Stimulated activated CD8-positive, alpha-beta memory T cell treated with anti-CD3 and anti-CD28 coated beads, Interleukin-15, amount 100 ng/mL, for 48 hours (primary cell): ENCODE measurements around the gene CD163.
"Not testable (repeated sequence)": the region's sequence is repeated elsewhere in the genome, so short reads cannot be mapped to it uniquely, and the experiment has no call there.

Experiments used
- DNase-seq, 2 donors: peaks; one replicate each; pipeline ENCODE4 v3.0.0-alpha.2; 2020; ENCODE audit warnings: low read depth in 2 of 2

The CD163 gene

DNA sequence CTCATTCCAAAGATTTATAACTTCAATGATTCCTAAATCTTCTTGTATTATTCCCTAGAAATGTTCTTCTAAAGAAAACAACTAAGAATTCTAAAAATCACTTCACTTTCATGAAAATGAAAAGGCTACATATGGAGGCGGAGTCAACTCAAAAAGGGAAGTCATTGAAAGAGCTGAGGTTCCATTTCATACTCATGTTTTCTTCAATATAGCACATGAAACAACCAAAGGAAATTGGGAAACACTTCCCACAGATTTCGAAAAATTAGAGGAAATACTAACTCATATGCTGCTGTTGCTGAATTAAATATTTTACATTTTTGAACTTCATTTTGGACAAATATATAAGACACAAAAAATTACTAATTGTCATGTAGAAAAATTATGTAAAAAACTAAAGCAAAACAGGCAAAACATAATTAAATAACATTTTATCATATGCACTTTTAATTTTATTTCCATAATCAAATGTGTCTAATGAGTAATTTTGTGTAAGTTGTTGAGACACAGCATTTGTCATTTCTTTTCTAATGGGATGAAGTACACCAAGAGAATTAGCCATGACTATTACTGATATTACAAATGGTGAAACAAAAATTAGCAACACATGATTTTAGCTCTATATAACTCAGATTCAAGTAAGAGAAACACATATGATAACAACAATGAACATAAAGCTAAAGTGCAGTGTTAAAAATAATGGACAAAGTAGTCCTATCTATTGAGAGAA, at the start of gene CD163:
Gene CD163, minus strand, starts transcription at position 92 of the 730 bp plus-strand sequence. Its CDS starts 87 bp downstream, at position 5.
- DNase-seq = no peak

DNA sequence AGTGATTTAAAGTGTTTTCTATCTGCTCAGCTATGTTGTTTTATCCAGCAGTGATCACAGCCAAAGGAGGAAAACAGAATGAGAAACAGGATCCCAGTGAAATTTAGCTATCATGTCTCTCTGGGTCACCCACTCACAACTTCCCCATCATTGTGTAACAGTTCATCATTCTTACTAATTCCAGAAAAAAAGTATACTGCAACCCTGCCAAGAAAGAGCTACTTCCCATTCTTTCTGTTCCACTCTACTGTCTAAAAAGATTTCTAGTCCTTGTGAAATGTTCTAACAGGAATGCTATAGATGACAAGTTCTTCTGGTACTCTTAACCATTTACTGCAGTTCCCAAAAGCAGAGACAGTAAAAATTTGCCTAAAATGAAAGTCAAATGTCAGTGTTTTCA, 39.2 kb upstream of the CD163 start:
- DNase-seq = no peak

DNA sequence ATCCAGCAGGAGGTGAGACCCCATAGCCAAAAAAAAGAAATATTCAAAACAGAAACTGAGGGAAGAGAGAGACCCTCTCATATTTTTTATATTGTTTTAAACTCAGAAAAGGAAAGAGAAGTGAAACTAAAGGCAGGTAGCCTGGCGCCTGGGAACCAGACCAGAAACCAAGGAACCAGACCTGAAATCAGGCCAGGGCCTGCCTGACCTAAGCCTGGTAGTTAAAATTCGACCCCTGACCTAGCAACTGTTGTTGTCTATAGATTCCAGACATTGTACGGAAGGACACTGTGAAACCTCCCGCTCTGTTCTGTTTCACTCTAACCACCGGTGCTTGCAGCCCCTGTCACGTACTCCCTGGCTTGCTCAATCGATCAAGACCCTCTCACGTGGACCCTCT, 38.5 kb upstream of the CD163 start:
- no peak for DNase-seq

DNA sequence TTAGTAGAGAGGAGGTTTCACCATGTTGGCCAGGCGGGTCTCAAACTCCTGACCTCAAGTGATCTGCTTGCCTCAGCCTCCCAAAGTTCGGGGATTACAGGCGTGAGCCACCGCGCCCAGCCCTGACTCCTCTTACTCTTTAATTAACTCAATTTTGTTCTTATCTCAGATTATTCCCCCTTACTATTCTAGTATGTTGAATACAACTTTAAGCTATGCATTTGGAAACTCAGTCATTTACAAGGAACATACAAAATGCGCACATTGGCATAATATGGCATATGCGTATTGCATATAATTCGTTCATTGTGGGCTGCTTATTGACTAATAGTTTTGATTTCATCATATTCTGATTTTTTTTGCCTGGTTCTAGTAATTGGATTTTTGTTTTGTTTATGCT, 10.8 kb upstream of the CD163 start:
- no peak for DNase-seq

DNA sequence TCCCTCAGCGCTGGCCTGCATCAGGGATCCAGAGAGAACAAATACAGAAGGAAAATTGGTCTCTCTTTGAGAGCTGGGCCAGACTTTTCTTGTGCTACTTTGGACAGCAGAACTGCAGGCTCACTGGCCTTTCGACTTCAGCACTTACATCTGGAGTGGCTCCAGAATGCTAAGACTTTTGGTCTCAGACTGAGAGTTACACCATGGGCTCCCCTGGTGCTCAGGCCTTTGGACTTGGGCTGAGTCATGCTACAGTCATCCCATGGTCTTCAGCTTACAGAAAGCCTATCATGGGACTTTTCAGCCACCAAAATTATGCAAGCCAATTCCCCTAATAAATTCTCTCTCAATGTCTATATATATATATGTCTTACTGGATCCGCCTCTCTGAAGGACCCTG, 9.0 kb upstream of the CD163 start:
- DNase-seq = no peak

DNA sequence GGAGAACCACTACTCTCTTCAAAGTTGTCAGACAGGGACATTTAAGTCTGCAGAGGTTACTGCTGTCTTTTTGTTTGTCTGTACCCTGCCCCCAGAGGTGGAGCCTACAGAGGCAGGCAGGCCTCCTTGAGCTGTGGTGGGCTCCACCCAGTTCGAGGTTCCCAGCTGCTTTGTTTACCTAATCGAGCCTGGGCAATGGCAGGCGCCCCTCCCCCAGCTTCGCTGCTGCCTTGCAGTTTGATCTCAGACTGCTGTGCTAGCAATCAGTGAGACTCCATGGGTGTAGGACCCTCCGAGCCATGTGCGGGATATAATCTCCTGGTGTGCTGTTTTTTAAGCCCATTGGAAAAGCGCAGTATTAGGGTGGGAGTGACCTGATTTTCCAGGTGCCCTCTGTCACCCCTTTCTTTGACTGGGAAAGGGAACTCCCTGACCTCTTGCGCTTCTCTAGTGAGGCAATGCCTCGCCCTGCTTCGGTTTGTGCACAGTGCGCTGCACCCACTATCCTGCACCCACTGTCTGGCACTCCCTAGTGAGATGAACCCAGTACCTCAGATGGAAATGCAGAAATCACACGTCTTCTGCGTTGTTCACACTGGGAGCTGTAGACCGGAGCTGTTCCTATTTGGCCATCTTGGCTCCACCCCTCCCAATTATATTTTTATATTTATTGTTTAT, 6.4 kb upstream of the CD163 start:
- DNase-seq = not testable (repeated sequence)

DNA sequence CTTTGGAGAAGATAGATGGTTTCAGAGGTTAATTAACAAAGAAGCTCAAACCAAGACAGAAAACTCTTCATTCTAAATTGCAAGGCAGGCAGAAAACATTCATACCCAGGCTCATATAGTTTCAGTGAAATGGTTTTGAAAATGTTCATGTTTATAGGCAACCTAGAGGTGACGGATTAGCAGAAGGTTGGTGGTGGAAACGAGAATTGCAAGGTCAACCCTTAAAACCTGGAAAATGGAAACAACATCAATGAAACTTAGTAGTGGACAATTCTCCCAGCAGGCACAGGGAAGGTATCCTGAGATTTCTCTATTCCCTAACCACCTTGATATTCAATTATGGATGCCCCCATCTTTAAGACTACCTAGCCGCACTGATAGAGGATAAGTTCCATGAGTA, 965 bp downstream of the CD163 start:
- DNase-seq = no peak

DNA sequence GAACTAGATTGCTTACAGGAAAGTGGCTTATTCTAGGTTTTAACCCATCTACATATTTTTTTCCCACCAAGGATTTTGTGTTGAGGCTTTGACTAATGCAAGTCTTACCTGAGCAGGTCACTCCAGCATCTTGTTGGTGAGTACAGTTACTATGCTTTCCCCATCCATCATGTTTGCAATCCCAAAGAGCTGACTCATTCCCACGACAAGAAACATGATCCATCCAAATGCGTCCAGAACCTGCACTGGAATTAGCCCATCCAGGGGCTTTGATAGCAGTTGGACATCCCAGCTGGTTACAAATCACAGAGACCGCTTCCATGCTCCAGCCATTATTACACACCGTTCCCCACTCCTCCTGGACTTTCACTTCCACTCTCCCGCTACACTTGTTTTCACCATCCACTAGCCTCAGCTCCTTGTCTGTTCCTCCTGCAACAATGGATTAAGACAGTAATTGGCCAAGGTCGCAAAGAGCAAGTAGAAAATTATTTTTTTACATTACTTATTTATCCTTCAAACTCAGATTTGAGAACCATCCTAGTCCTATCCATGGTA, 2.5 kb downstream of the CD163 start:
- DNase-seq = no peak

DNA sequence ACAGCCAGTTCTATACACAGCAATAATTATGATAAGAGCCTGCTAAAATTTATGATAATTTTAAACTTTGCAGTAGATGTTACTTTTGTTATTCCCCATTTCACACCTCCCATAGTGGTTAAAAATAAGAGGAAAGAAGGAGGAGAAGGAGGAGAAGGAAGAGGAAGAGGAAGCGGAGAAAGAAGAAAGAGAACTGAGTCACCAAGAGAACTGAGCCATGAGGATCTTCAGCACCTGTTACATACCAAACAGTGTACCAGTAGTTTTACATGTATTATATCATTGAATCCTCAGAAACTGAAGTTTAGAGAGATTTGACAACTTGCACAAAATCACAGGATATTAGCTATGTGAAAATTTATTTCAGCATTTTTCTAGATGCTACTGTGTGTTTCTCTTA, 3.9 kb downstream of the CD163 start:
- no peak for DNase-seq

DNA sequence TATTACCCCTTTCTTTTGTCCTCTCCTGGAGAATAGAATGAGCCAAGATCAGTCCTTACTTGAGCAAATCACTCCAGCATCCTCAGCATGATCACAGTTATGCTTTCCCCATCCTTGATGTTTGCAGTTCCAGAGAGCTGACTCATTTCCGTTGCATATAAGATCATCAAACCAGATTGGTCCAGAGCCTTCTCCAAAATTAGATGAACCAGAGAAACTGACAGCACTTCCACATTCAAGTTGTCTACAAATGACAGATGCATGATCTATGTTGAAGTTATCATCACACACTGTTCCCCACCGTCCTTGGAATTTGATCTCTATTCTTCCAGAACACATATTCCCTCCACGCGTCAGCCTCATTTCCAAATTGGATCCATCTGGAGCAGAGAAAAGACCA, 4.8 kb downstream of the CD163 start:
- DNase-seq = no peak

DNA sequence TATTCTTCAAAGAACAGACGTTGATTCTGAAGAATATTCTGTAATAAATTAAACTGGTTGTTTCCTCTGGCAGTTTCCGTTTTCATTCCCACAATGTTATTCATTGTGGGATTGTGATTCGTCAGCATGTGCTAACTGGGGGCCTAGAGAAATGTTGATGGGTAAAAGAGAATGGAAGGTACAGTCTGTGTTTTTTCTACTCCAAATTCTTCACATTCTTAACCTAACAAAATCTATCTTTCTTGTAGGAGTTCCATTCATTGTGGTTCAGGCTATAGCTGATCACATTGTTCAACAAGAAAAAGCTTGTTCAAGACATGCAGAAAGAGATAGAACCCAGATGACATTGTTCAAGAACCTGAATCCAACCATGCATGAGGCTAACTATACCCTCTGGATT, 5.9 kb downstream of the CD163 start:
- no peak for DNase-seq

DNA sequence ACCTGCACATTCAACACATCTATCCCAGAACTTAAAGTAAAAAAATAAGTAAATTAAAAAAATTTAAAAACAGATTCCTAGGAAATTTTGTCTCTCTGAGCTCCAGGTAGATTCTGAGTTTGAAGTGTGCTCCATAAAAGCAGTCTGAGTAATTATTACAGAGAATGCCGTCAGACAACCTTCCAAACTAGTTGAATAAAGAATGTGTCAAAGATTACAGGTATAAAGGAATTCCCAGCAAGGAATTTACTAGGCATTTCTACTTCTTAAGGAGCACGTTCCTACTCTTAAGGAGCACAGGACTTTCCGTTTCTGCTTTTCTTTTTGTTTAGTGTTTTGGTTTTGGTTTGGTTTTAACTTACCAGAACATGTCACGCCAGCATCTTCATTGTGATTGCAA, 7.1 kb downstream of the CD163 start:
- no peak for DNase-seq

DNA sequence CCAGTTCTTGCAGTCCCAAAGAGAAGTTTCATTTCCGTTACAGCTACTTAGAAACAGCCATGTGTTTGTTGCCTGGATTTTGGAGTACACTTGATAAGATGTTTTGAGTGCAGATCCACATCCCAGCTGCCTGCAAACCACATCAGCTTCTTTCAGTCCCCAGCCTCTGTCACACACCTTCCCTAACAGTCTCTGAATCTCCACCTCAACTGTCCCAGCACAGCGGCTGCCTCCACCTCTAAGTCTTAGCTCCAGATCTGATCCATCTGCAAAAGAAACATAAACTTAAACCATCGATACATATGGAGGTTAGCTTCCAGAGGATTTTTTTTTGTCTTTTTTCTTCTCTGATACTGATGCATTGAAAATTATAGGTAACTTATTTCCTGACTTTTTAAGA, 8.4 kb downstream of the CD163 start:
- no peak for DNase-seq

DNA sequence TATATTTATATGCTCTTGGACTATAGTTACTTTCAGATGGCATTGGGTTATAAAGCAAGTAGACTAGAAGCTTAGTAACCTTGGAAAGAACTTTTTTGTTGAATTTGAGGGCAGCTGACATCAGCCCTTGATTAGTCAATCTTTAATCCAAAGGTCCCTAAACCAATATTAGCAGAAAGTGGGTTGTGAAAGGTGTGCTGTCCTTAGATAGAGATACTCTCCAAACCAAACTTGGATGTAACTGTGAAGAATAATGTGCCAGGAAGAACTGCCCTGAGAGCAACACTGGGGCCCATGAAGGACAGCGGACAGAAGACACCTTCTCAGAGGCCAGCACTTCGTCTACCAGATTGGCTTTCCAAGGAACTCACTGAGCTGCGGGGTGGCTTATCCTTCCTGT, 10.6 kb downstream of the CD163 start:
- DNase-seq = no peak

DNA sequence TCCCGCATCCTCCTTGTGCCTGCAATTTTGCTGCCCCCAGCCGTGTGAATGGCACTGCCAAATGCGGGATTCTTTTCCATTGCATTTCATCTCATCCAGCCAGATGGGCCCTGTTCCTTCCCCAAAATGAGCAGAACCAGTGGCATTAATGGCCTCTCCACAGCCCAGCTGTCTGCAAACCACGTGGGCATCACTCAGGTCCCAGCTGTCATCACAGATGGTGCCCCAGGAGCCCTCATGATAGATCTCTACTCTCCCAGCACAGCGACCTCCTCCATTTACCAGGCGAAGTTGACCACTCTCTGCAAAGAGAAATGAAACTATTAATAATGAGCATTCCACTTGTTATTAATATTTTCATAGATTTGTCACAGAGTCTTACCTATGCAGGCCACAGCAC, 17.1 kb downstream of the CD163 start:
- DNase-seq = no peak

DNA sequence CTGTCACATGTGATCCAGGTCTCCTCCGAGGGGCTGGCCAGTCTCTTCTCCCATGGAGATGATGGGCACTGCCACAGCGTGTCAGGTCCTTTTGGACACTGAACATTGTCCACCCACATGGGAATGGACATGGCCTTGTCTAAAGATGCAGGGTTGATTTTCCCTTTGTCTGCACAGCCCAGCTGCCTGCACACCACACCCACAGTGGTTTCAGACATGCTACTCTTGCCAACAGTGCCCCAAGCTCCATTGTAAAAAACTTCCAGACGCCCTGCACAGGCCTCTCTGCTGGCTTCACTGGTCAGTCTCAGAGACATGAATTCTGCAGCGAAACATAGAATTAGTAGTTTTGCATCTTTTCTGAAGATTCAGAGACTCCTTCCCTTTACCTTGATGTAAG, 18.5 kb downstream of the CD163 start:
- no peak for DNase-seq

DNA sequence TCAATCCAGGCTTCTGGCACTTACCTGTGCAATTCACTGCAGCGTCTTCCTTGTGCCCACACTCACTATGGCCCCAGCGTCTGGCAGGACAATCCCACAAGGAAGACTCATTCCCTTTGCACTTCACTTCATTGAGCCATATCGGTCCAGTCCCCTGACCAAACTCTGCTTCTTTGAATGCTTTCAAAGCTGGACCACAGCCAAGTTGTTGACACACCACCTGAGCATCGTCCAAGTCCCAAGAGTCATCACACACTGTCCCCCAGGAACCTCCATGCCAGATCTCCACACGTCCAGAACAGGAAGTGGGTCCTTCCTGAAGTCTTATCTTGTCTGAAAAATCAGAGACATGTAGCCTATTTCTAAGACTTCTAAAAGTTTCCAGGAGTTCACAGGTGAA, 20.2 kb downstream of the CD163 start:
- no peak for DNase-seq

DNA sequence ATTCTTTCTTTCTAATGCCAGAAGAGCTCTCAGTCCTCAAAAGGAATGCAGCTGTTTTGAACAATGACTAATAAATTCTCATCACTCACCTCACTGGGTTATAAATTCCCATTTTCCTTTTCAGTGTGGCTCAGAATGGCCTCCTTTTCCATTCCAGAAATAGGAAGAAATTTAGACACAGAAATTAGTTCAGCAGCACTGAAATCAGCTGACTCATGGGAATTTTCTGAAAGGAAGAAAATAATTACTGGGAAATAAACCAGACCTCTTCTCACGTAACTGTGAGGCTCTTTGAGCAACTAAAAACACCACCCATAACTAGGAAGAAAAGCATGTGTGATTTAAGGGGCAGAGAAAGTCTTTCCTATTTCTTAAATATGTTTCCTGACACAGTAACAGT, 23.8 kb downstream of the CD163 start:
- no peak for DNase-seq

DNA sequence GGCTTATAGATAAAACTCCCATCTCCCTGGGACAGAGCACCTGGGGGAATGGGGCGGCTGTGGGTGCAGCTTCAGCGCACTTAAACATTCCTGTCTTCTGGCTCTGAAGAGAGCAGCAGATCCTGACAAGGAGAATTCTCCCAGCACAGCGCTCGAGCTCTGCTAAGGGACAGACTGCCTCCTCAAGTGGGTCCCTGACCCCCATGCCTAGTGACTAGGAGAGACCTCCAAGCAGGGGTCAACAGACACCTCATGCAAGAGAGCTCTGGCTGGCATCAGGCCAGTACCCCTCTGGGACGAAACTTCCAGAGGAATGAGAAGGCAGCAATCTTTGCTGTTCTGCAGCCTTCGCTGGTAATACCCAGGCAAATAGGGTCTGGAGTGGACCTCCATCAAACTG, 31.5 kb downstream of the CD163 start:
- no peak for DNase-seq

DNA sequence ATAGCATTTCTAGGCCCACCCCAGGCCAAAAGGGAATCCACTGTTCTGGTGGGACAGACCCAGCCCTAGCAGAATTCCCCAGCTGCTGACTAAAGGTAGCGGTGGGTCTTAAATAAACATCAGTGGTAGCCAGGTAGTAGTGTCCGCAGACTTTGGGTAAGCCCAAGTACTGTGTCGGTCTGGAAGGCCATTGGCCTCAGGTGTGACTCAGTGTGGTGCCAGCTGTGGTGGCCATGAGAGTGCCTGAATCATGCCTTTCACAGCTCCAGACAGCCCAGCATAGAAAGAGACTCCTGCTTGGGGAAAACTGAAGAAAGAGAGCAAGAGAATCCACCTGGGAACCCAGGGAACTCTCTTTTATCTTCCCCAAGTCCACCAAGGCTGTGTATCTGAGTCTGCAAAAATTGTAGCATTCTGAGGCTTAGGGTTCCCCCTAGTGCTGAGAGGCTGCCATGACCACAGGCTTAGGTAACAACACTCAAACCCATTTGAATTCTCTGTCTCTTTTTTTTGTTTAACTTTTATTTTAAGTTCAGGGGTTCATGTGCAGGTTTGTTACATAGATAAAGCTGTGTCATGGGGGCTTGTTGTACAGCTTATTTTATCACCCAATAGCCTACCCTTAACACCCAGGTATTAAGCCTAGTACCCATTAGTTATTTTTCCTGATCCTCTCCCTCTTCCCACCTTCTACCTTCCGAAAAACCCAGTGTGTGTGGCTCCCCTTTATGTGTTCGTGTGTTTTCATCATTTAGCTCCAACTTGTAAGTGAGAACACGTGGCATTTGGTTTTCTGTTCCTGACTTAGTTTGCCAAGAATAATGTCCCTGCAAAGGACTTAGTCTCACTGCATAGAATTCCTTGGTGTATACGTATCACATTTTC, 43.0 kb downstream of the CD163 start:
- peak in 1 of 2 donors; percentile 8 for DNase-seq

DNA sequence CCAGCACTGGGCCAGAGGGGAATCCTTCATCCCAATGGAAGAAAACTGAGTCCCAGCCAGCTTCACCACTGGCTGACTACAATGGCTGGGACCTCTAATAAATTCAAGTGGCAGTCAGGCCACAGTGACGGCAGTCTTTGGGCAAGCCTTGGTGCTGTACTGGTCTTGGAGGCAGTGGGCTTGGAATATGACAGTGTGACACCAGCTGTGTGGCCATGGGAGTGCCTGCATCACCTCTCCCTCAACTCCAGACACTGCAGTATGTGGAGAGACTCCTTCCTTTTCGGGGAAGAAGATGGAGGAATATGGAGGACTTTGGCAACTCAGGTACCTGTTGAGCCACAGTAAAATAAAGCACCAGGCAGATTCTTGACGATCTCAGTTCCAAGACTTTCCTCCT, 43.6 kb downstream of the CD163 start:
- DNase-seq = no peak

DNA sequence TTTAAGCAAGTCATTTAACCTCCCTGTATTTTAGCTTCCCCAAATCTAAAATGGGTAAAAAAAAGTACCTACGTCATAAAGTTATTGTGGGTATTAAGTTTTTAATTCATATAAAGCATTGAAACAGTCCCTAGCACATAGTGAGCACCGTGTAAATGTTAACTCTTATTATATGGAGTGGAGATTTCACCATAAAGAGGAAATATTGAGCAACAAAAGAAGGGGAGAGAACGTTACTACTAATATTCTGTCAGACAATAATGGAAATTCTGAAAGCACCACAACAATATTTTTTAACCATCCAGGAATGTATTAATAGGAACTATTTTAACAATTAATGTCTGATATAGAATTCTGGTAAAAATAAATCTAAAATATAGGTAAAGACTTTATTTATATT, 51.8 kb downstream of the CD163 start:
- DNase-seq = no peak
